ENCODE data around the gene PAWR.

DNA sequence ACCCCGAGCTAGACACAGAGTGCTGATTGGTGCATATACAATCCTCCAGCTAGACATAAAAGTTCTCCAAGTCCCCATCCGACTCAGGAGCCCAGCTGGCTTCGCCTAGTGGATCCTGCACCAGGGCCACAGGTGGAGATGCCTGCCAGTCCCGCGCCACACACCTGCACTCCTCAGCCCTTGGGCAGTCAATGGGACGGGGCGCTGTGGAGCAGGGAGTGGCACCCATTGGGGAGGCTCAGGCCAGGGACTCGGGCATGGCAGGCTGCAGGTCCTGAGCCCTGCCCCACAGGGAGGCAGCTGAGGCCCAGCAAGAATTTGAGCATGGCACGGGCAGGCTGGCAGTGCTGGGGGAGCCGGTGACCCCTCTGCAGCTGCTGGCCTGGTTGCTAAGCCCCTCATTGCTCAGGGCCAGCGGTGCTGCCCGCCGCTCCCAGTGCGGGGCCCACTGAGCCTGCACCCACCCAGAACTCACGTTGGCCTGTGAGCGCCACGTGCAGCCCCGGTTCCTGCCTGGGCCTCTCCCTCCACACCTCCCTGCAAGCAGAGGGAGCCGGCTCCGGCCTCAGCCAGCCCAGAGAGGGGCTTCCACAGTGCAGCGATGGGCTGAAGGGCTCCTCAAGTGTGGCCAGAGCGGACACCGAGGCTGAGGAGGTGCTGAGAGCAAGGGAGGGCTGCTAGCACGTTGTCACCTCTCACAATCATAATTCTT, 136.7 kb downstream of the PAWR start:
- TF ChIP-seq, protein P1, sequence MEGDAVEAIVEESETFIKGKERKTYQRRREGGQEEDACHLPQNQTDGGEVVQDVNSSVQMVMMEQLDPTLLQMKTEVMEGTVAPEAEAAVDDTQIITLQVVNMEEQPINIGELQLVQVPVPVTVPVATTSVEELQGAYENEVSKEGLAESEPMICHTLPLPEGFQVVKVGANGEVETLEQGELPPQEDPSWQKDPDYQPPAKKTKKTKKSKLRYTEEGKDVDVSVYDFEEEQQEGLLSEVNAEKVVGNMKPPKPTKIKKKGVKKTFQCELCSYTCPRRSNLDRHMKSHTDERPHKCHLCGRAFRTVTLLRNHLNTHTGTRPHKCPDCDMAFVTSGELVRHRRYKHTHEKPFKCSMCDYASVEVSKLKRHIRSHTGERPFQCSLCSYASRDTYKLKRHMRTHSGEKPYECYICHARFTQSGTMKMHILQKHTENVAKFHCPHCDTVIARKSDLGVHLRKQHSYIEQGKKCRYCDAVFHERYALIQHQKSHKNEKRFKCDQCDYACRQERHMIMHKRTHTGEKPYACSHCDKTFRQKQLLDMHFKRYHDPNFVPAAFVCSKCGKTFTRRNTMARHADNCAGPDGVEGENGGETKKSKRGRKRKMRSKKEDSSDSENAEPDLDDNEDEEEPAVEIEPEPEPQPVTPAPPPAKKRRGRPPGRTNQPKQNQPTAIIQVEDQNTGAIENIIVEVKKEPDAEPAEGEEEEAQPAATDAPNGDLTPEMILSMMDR (IDR thresholded peaks at IDR 0.05): no peak
- no peak for TF ChIP-seq POLR2A (IDR thresholded peaks at IDR 0.05)

Measured in breast epithelium (tissue), 3 donors.